Hematopoietic multipotent progenitor cell treated with erythropoietin and hydrocortisone succinate and interleukin-3 and kit ligand, for 4 days (in vitro differentiated cells): Measurements from ENCODE around the gene EDC4.
A peak's percentile ranks its signal among the peaks of the same experiment; 100 is the strongest.
"Not testable (repeated sequence)": the region's sequence is repeated elsewhere in the genome, so short reads cannot be mapped to it uniquely, and the experiment has no call there.

Source experiments
- DNase-seq: peaks from one replicate; pipeline ENCODE4 v3.0.0-alpha.2; 2015

The EDC4 gene

DNA sequence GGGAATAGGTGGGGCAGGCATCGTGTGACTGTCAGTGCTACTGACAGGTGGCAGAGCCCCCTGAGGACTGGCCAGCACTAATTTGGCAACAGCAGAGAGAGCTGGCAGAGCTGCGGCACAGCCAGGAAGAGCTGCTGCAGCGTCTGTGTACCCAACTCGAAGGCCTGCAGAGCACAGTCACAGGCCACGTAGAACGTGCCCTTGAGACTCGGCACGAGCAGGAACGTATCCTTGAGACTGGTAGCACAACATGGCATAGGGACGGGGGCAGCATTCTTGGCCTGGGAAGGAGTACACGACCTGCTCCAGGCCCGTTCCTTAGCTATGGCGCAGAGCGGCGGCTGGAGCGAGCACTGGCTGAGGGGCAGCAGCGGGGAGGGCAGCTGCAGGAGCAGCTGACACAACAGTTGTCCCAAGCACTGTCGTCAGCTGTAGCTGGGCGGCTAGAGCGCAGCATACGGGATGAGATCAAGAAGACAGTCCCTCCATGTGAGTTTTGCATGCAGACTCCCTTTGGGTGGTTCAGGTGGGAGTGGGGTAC, 8.8 kb downstream of the EDC4 start:
- DNase-seq = no peak

DNA sequence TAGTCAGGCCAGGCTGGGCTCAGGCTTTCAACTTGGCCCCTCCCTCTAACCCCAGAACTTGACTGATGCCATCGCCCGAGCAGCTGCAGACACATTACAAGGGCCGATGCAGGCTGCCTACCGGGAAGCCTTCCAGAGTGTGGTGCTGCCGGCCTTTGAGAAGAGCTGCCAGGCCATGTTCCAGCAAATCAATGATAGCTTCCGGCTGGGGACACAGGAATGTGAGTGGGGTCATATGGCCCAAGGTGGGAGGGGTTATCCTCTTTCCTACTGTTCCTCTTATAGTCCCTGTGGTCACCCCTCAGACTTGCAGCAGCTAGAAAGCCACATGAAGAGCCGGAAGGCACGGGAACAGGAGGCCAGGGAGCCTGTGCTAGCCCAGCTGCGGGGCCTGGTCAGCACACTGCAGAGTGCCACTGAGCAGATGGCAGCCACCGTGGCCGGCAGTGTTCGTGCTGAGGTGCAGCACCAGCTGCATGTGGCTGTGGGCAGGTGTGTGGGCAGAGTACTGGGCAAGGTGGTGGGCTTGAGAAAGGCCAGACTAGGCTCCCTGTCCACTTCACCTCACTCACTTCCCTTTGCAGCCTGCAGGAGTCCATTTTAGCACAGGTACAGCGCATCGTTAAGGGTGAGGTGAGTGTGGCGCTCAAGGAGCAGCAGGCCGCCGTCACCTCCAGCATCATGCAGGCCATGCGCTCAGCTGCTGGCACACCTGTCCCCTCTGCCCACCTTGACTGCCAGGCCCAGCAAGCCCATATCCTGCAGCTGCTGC, 9.7 kb downstream of the EDC4 start:
- no peak for DNase-seq

- DNase-seq = no peak
Measured at GRCh38 chr16:67883146-67883871, 10.5 kb downstream of the EDC4 start.

DNA sequence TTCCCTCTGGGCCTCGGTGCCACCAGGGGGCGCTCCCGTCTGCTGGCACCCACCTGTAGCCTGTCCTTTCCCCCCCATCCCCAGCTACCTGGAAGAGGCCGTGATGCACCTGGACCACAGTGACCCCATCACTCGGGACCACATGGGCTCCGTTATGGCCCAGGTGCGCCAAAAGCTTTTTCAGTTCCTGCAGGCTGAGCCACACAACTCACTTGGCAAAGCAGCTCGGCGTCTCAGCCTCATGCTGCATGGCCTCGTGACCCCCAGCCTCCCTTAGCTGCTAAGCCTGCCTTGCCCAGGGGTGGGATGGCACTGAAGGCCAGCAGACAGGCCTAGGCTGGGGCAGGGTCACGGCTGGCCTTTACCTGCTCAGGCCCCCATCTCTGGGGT, 11.0 kb downstream of the EDC4 start:
- peak; percentile 70 for DNase-seq

- peak; percentile 22 for DNase-seq
Measured at GRCh38 chr16:67884684-67885083, 11.8 kb downstream of the EDC4 start, which contains the start of gene NRN1L. Gene NRN1L, plus strand, starts transcription at chr16:67884885. Its CDS starts 19 bp downstream, at chr16:67884904.

DNA sequence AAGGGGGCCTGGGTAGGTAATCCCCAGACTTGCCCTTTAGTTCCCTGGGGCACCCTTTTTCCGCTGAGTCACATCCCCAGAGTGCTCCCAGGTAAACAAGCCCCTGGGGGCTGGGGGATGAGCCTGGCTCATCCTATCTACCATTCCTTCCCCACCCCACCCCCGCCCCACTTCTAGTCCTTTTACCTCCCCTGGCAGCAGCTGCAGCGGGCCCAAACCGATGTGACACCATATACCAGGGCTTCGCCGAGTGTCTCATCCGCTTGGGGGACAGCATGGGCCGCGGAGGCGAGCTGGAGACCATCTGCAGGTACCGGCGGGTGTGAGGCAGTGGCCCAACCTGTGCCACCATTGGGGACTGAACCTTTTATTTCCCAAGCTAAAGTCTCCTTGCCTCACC, 12.7 kb downstream of the EDC4 start:
- DNase-seq = no peak

- no peak for DNase-seq
Measured at GRCh38 chr16:67885976-67886375, 13.1 kb downstream of the EDC4 start.

GRCh38 chr16:67886387-67886786, 13.5 kb downstream of the EDC4 start:
- DNase-seq = no peak

- no peak for DNase-seq
Measured at GRCh38 chr16:67888331-67888730, 15.5 kb downstream of the EDC4 start.

- no peak for DNase-seq
Measured at GRCh38 chr16:67892375-67892774, 19.5 kb downstream of the EDC4 start.

DNA sequence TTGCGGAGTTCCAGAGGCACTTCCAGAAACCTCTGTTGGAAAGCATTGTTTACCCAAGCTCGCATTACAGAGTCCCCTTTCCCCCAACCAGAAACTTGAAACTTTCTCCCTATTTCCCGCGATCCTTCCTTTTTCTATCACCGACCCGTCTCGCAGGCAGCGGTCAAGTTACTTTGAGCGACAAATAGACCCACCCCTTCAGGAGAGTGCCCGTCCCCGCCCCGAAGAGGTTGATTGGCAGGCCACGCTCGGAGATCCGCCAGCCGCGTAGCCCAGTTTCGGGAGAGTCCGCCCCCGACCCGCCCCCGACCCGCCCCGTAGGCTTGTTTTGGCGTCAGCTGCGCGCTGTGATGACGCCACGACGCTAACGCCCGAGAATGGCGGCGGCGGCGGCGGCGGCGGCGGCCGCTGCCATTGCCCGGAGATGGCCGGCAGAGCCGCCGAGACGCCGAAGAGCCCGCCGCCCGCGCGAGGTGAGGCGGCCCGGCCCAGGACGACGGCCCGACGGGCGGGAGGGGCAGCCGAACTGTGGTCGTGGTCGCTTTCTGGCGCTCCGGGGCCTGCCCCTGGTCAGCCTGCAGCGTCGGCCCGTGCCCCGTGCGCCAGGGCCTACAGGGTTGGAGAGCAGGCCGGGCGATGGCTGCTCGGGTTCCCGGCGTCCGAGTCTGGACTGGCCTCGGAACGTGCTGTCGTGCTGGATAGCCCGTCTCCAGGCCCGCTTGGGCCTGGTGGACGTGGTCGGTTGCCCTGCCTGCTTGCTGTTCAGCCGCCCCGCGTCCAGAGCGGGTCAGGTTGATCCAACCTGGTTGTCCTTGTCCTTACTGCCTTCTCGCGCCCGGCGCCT, 20.3 kb downstream of the EDC4 start, which contains the start of gene PSKH1:
Gene PSKH1, plus strand, starts transcription at position 356 of the 844 bp plus-strand sequence. CDS start 15,496 bp downstream, outside the sequence.
- peak; percentile 99 for DNase-seq

DNA sequence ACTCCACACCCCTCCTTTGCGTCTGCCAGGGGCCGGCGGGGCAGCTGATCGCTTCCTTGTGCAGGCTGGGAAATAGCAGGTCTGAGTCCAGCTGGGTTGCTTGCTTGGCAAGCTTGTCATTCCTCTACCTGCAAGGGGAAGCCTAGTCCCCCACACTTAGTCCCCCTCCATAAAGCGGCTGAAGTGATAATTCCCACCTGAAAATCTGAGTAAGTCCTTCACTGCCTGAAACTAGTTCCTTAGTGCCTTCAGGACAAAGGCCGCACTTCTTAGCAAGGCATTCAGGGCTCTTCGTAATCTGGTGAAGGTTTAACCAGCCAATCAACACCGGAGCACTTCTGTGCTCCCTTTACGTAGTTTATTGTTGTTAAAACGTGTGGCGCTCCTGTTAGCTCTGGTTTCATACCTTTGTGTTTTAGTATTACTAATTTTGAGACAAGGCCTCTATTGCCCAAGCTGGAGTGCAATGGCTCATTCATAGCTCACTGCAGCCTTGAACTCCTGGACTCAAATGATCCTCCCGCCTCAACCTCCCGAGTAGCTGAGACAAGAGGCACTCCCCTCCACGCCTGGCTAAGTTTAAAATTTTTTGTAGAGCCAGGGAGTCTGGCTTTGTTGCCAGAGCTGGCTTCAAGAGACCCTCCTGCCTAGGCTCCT, 21.0 kb downstream of the EDC4 start:
- no peak for DNase-seq

DNA sequence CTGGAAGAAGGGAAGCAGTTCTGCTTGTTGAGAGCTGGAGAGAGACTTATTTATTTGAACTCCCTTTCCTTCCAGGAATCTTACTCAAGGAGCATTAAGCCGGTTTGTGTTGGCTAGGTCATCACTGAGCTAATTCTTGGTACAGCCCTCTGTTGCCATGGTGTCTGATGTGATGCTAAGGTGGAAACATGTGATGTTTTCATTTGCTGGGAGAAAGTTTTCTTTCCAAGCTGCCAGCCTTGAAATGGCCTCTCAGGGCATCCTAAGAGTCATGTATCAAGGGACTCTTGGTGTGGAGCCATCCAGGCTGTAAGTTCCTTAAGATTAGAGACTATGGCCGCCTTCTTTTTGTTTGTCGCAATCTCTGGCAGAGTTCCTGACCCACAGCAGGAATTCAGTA, 24.4 kb downstream of the EDC4 start:
- DNase-seq = no peak

DNA sequence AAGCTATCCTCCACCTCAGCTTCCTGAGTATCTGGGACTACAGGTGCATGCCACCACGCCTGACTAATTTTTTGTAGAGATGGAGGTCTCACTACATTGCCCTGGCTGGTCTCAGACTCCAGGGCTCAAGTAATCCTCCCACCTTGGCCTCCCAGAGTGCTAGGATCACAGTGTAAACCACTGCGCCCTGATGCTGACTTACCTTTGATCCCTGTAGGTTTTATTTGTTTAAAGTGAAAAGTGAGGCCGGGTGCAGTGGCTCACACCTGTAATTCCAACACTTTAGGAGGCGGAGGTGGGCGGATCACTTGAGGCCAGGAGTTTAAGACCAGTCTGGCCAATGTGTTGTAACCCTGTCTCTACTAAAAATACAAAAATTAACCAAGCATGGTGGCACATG, 28.9 kb downstream of the EDC4 start:
- DNase-seq = no peak

GRCh38 chr16:67902831-67903230, 30.0 kb downstream of the EDC4 start:
- no peak for DNase-seq

DNA sequence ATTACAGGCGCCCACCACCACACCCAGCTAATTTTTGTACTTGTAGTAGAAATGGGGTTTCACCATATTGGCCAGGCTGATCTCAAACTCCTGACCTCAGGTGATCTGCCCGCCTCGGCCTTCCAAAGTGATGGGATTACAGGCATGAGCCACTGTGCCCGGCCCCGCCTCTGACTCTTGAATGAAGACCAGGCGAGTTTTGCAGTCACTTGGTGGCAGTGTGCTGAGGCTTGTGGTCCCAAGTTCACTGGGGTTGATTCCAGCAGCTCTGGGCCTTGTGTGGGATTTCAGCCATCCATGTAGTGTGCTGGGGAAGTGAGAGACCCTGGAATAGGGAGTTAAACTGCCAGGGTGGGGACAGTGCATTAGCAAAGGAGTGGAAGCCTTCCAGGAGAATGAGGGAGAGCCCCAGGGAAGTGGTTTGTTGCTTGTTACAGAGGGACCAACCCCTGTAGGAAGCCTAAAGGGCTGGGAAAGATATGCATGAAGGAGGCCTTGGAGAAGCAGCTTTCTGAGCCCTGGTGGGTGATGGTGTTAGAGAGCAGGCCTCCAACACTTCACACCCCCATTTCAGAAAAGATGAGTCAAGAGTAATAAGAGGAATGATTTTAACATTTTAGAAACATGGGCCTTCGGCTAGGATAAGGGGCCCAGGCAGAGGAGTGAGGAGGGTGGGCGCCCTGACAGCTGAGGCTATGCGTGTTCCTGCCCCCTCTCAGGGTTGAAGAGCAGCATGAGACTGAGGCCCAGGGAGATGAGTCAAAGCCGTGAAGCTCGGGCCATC, 34.7 kb downstream of the EDC4 start:
- DNase-seq = no peak

DNA sequence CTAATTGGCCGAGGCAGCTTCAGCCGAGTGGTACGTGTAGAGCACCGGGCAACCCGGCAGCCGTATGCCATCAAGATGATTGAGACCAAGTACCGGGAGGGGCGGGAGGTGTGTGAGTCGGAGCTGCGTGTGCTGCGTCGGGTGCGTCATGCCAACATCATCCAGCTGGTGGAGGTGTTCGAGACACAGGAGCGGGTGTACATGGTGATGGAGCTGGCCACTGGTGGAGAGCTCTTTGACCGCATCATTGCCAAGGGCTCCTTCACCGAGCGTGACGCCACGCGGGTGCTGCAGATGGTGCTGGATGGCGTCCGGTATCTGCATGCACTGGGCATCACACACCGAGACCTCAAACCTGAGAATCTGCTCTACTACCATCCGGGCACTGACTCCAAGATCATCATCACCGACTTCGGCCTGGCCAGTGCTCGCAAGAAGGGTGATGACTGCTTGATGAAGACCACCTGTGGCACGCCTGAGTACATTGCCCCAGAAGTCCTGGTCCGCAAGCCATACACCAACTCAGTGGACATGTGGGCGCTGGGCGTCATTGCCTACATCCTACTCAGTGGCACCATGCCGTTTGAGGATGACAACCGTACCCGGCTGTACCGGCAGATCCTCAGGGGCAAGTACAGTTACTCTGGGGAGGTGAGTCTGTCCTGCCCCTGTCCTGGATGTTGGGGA, 36.3 kb downstream of the EDC4 start:
- no peak for DNase-seq

GRCh38 chr16:67910158-67910557, 37.3 kb downstream of the EDC4 start:
- no peak for DNase-seq

GRCh38 chr16:67914758-67915495, 42.1 kb downstream of the EDC4 start:
- no peak for DNase-seq

- DNase-seq = not testable (repeated sequence)
Measured at GRCh38 chr16:67915496-67915769, 42.6 kb downstream of the EDC4 start.
